GM12878 (cell line): ENCODE results near the gene UBE2J2.

Experiments
- ATF3 ChIP-seq: IDR thresholded peaks from 2 replicates; pipeline ENCODE4 v1.6.1; 2011; ENCODE audit warnings: low read depth, mild to moderate bottlenecking, low read length, moderate library complexity, borderline replicate concordance; ENCODE audit errors: extremely low read depth
- CTCF ChIP-seq, 3 experiments: IDR thresholded peaks in 2 of 3; conservative IDR thresholded peaks in 1 of 3; 2 replicates each; pipeline ENCODE4 v1.5.1; 2011; ENCODE audit warnings: low read depth in 3 of 3, low read length in 3 of 3, mild to moderate bottlenecking in 3 of 3, control low read depth in 2 of 3, moderate library complexity in 2 of 3, inconsistent platforms in 1 of 3, mixed read lengths in 1 of 3; ENCODE audit not compliant: control insufficient read depth in 2 of 3, insufficient read depth in 1 of 3; ENCODE audit errors: extremely low read depth in 1 of 3
- DPF2 ChIP-seq: fragments of 450-650 bp; IDR thresholded peaks from 2 replicates; pipeline ENCODE4 v1.6.1; 2017; ENCODE audit warnings: mild to moderate bottlenecking
- POLR2AphosphoS5 ChIP-seq: IDR thresholded peaks from 2 replicates; pipeline ENCODE4 v1.6.1; 2011; ENCODE audit warnings: mild to moderate bottlenecking, low read length, inconsistent platforms
- REST ChIP-seq: IDR thresholded peaks from 2 replicates; pipeline ENCODE4 v1.6.1; 2012; ENCODE audit warnings: mild to moderate bottlenecking, low read depth, low read length
- ZNF24 ChIP-seq: fragments of 450-650 bp; IDR thresholded peaks from 2 replicates; pipeline ENCODE4 v1.6.1; 2017; ENCODE audit warnings: antibody characterized with exemption, mild to moderate bottlenecking

GRCh38 chr1:1238702-1239178 is 34.9 kb downstream of the UBE2J2 start:
- TF ChIP-seq POLR2AphosphoS5 (no peak), ATF3 (no peak), CTCF (IDR thresholded peaks at IDR 0.05 in 2 of 3, conservative IDR thresholded peaks at IDR 0.05 in 1 of 3; ENCODE audit: control insufficient read depth in 2 of 3, extremely low read depth in 1 of 3, insufficient read depth in 1 of 3, low read depth in 3 of 3, low read length in 3 of 3) (no peak), ZNF24 (no peak), REST (no peak), DPF2 (no peak)
